Heart left ventricle (tissue), 13 donors: ENCODE results near the gene CNTNAP4.

ENCODE experiments used
- POLR2A ChIP-seq, 2 donors: fragments of 450-650 bp; IDR thresholded peaks; one replicate each; pipeline ENCODE4 v1.6.1; 2017; ENCODE audit warnings: antibody characterized with exemption in 2 of 2, mild to moderate bottlenecking in 2 of 2, moderate library complexity in 2 of 2
- TF ChIP-seq, protein P1 (sequence below), 12 donors: fragments of 200-600 bp; sonication (generic) in 4 of 12; IDR thresholded peaks; one replicate each; pipeline versions ENCODE4 v1.5.0 to v1.8.0; 2018 to 2022; ENCODE audit warnings: antibody characterized with exemption in 12 of 12, mild to moderate bottlenecking in 5 of 12
- donor health status: ischemic (EF 13 %, LVEDD 7.1; RV severe dilation, severe dysfunction).
- donor health status: DM: no; HTN: yes; CAD: no.
- donor health status: DM: no; HTN: no; CAD: no.
- donor health status: ischemic (EF 25% LVEDD 6.9; RV normal size, moderate dysfunction).
- donor health status: ischemic (EF 25% LVEDD 5.7; RV mildly dilated, moderate dysfunction).
- donor health status: ischemic (EF 35%, LVEDD 5.7; RV mildly dilated, moderate dysfunction).
- donor health status: nonischemic (EF 11% LVEDD 7.7; RV severe dilation, severe dysfunction).
- donor health status: DM: yes; HTN: yes; CAD: no.
- donor health status: PGD.
- donor health status: ischemic (EF 29% LVEDD 5.4; RV normal size, mild dysfunction).
- donor health status: nonischemic (EF 23%, LVEDD 6.1; RV moderate dilation, normal function).

DNA sequence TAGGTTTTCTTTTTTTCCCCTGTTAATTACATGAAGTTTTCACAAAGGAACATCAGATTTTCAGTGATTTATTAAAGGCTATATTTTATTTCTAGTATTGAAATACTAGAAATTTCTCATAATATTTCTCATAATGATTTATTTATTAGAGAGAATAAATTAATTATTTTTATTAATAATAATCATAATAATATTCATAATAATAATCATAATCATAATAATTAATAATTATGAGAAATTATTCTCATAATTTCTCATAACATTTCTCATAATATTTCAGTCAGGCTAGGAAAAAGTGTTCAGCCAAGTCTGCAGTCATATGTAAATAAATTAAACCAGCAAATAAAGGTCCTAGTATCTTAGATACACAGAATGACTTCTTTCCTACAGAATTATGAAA, 41.4 kb downstream of the CNTNAP4 start:
- no peak for TF ChIP-seq POLR2A (IDR thresholded peaks at IDR 0.05)
- TF ChIP-seq, protein P1, sequence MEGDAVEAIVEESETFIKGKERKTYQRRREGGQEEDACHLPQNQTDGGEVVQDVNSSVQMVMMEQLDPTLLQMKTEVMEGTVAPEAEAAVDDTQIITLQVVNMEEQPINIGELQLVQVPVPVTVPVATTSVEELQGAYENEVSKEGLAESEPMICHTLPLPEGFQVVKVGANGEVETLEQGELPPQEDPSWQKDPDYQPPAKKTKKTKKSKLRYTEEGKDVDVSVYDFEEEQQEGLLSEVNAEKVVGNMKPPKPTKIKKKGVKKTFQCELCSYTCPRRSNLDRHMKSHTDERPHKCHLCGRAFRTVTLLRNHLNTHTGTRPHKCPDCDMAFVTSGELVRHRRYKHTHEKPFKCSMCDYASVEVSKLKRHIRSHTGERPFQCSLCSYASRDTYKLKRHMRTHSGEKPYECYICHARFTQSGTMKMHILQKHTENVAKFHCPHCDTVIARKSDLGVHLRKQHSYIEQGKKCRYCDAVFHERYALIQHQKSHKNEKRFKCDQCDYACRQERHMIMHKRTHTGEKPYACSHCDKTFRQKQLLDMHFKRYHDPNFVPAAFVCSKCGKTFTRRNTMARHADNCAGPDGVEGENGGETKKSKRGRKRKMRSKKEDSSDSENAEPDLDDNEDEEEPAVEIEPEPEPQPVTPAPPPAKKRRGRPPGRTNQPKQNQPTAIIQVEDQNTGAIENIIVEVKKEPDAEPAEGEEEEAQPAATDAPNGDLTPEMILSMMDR (IDR thresholded peaks at IDR 0.05) = no peak
